NCI-H187 (cell line): ENCODE data around the gene GOLM1.
"Not testable (repeated sequence)": the region's sequence is repeated elsewhere in the genome, so short reads cannot be mapped to it uniquely, and the experiment has no call there.

ENCODE experiments used
- DNase-seq, 2 experiments: peaks; one replicate each; lab custom pipeline; 2025; lab: John Stamatoyannopoulos, UW

The GOLM1 gene, protein sequence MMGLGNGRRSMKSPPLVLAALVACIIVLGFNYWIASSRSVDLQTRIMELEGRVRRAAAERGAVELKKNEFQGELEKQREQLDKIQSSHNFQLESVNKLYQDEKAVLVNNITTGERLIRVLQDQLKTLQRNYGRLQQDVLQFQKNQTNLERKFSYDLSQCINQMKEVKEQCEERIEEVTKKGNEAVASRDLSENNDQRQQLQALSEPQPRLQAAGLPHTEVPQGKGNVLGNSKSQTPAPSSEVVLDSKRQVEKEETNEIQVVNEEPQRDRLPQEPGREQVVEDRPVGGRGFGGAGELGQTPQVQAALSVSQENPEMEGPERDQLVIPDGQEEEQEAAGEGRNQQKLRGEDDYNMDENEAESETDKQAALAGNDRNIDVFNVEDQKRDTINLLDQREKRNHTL

DNA sequence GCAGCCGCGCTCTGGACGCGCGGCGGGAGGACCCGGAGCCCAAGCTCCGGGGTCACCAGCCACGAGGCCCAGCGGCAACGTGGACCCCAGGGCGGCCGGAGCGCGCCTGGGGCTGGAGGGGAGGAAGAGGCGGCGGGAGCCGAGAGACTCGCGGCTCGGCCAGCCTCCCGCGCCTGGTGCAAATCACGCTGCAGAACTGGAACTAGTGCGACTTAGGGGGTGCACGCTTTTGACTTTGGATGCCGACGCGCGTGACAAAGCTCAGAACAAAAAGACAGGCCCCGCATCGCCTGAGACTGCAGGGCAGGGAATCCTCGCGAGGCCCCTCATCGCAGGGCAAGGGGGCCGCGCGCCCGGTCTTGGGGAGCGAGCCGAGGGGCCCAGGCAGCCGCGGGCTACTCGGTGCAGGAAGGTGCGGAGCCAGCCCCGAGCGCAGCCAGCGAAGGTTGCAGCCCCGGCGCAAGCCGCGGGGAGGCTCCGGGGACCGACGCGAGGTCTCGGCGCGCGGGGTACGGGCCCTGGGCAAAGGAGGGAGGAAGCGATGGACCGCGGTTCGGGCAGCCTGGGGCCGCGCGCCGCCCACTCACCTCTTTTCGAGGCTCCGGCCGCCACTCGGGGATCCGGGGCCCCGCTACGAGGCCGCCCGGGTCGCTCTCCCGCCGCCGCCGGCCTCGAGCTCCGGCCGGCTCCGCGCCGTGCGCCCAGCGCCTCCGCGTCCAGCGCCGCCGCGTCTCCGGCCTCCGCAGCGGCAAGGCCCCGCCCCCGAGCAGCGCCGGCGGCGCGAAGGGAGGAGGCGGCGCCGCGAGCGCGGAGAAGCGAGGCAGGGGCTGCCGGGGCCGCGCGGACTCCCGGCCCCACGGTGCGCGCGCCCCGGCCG, at the start of gene GOLM1:
TSS of gene GOLM1 (minus strand) at position 735 of the 877 bp plus-strand sequence. CDS start 20,238 bp downstream, outside the sequence.
- peak in 1 of 2 experiments; percentile 21 for DNase-seq

DNA sequence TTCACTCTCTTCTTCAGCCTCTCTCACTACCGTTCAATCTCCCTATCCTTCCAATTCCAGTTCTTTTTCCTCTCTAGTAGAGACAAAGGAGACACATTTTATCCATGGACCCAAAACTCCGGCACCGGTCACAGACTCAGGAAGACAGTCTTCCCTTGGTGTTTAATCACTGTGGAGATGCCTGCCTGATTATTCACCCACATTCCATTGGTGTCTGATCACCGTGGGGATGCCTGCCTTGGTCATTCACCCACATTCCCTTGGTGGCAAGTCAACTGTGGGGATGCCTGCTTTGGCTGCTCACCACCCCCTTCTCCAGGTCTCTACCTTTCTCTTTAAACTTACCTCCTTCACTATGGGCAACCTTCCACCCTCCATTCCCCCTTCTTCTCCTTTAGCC, 47.3 kb upstream of the GOLM1 start:
- DNase-seq: not testable (repeated sequence)

DNA sequence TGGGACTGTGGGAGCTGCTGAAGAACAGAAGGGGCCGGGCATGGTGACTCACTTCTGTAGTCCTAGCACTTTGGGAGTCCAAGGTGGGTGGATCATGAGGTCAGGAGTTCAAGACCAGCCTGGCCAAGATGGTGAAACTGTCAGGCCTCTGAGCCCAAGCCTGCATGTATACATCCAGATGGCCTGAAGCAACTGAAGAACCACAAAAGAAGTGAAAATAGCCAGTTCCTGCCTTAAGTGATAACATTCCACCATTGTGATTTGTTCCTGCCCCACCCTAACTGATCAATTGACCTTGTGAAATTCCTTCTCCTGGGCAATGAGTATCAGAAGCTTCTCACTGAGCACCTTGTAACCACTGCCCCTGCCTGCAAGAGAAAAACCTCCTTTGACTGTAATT, 46.6 kb upstream of the GOLM1 start:
- not testable (repeated sequence) for DNase-seq

DNA sequence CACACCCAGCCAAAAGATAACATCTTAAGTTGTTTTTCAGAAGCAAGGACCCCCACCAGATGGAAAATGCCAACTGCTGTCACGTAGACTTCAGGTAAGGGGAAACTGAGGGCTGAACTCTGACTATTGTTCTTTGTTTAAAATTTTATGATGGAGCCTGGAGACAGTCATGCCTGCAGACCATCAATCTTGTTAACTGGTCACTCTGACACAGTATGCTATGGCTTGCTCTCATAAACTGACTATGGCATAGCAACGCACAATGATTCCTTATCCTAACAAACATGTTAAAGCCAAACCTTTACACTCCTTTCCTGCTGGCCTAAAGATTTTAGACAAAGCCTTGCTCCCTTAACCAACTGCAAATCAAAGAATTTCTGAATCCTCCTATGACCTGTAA, 43.6 kb upstream of the GOLM1 start:
- DNase-seq: no peak

DNA sequence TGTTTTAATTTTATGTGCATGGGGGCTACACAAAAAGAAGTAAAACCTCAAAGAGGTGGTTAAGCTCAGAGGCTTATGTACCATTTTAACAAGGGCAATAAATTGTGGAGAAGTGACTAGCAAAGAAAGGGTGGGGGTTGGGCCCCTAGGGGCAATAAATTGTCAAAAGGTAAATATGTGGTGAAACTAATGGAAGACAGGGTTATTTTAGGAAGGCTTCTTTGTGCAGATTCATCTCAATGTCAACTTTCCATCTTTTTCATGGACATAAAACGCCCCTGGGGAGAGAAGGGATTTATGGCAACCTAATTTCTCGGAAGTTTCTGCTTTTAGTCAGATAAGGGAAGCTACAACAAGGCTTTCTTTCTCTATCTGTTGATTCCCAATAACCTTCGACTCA, 42.5 kb upstream of the GOLM1 start:
- DNase-seq: peak; percentile 56 to 74

DNA sequence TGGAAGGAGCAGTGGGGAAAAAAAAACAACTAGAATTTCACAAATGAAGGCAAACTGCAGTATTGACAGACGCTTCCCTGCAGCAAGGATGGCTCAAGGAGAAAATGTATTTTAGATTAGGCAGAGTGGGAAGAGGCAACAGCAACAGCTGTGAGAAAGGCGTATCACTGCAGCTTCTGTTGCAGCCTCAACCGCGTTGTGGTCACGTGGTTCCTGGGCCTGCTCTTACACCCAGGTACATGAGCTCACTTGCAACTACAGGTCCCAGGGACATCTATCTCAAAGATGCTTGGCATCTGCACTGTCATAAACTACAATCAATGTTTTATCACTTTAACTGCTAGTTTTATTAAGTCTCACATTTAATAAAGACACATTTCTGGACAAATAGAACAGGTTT, 36.0 kb upstream of the GOLM1 start:
- DNase-seq: peak; percentile 4

DNA sequence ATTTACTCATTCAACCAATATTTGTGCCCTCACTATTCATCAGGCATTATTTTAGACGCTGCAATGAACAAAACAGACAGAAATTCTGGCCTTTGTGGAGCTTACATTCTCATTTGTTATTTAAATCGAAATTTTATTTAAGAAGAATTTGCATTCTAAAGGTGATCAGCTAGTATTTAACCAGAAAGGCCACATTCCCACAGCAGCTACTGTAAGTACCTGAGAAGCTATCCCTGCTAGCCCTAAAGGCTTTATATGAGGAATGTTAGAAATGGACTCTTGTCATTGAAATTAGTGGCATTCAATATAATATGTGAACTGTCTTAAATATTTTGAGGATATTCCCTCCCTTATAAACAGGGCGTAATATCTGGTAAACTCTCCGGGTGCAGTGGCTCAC, 35.0 kb upstream of the GOLM1 start:
- DNase-seq: no peak

DNA sequence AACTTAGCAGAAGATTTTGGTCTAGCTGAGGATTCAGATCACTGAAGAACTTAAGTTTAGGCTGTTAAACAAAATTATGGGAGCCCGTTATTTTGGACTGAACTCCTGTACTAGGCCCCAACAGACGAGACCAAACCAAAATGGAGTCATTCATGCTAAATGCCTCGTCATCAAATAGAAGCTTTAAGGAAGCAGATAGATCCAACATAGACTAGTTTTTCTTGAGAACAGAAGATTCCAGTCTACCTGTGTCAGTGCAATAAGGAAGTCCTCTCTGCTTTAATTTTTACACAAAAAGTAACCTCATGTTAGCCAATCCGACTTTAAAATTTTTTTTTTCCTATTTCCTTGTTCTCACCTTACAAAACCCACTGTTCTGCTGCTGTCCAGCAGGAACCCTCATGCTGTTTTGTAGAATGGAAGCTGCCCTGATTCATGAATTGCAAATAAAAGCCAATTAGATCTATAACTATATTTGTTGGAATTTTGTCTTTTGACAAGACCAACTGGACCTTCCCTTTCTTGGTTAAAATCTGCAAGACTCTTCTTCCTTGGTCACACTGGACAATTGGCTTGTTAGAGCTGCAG, 29.0 kb upstream of the GOLM1 start:
- no peak for DNase-seq

DNA sequence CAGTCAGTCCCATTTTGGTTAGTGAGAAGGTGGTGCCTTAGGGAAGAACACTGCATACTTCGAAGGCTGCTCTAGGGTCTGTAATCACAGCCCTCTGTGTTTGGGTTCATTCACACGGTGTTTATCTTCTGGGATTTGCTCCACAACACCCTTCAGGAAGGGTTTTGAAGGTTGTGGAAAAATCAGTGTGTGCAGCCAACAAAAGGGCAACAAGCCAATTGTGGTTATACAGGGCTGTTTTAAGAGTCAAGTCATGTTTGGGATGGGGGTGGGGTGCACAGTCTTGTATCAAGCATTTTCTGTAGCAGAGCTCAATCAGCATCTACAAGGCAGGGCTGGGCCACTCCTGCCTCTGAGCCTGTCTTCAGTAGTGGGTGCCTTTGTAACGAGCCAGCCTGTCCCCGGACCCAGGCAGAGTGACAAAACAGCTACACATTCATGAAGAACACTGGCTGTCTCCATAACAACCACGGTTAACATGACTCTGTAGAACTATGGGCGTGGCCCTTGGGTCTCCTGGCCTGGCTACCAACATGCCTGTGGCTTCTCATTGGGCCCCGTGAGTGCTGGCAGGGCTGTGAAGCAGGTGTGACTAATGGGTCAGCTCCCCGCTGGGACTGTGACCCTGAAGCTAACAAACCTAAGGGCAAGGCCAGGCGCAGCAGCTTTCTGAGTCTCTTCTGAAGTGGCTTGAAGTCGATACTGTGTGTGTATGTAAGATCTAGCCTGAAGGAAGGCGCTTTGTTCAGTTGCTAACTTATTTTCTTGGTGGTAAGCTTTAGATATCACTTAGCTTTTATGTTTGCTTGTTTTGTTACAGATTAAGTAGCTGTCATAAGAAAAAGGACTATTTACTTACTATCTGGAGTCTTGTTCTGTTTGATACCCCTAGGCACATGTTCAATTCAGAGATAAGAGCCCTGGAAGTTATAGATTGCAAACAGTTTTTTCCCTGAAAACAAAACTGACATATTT, 27.9 kb upstream of the GOLM1 start:
- DNase-seq: peak; percentile 66 to 74

DNA sequence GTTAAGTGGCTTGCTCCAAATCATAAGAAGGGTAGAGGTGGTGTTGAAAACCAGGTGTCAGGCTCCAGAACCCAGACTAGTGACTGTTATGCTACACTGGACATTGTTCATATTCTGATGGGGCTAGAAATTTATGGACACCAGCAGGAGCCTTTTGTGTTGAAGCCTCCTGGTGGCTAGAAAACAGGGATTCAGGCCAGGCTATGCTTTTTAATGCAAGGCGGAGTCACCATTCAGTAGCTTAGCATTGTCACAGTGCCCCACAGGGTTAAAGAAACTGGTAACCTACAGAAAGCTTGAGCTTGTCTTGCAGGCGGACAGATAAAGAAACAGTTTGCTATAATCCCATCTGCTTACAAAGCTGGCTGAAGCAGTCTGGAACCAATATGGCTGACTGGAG, 23.0 kb upstream of the GOLM1 start:
- DNase-seq: no peak

DNA sequence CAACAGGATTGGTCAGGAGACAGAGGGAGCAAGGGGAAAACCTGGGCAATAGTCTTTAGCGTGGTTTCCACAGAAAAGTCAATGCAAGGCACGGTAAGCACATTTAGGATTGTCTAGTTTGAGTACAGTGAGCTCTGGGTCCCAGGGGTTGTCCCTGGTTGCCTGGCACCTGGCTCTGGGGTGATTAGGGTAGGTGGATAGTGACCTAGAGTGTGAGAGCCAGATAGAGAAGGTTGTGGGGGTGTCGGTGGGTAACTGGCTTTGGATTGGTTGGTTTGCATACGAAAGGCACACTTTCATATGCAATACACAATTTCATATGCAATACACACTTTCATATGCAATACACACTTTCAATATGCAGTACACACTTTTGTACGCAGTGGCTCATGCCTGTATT, 20.1 kb upstream of the GOLM1 start:
- no peak for DNase-seq

DNA sequence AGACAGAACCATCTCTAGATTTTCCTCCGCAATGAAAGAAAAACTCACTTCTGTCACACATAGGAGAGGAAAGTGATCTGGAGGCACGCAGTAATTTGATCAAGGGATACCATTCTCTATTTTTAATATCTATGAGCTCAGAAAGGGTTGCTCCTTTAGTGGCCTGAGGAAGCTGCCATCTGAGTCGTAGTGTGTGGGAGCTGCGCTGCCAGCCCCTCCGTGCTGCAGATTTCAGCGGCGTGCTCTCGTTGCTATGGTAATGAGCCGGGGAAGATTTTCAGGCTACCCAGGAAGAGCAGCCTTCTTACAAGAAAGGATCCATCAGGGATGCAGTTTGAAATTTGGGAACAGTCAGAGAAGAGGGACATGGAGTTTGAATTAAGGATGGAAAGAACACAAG, 17.1 kb upstream of the GOLM1 start:
- no peak for DNase-seq

DNA sequence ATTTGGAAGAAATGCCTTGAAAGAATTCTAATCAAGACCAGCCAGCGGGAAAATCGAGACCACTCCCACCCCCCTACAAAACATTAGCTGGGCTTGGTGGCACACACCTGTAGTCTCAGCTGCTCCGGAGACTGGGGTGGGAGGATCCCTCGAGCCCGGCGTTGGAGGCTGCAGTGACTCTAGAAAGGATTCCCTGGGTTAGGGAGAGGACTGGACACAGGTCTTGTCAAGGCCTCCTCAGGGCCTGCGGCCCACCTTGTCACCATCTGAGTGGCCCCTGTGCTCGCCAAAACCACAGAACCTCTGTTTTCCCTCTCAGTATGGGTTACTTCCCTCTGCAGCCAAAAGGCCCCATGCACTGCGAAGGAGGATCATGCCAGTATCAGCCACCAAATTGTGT, 16.5 kb upstream of the GOLM1 start:
- no peak for DNase-seq

DNA sequence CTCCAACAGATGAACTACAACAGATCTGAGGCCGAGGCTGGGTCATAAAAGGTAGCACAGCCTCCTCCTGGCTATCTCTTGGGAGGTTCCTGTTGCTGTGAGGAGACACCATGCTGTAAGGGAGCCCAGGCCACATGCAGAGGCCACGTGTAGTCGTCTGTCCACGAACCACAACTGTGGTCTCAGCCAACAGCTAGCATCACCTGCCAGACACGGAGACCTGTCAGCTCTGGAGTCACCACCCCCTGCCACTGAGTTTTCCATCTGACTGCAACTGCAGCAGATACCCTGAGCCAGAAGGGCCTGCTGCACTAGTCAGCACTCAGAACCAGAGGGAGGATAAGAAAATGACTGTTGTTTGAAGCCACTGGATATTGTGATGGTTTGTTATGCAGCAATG, 12.7 kb upstream of the GOLM1 start:
- DNase-seq: no peak

DNA sequence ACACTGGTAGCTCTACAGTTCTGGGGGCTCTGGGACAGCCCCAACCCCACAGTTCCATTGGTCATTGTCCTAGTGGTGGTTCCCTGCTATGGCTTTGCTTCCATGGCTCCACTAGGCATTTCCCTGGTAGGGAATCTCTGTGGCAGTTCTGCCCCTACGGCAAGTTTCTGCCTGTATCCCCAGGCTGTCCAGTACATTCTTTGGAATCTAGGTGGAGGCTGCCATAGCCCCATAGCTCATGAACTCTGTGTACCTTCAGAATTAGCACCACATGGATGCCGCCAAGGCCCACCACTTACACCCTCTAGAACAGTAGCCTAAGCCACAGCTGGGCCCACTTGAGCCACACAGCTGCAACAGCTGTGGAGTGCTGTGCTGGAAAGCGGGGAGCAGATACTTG, 3.3 kb upstream of the GOLM1 start:
- no peak for DNase-seq

DNA sequence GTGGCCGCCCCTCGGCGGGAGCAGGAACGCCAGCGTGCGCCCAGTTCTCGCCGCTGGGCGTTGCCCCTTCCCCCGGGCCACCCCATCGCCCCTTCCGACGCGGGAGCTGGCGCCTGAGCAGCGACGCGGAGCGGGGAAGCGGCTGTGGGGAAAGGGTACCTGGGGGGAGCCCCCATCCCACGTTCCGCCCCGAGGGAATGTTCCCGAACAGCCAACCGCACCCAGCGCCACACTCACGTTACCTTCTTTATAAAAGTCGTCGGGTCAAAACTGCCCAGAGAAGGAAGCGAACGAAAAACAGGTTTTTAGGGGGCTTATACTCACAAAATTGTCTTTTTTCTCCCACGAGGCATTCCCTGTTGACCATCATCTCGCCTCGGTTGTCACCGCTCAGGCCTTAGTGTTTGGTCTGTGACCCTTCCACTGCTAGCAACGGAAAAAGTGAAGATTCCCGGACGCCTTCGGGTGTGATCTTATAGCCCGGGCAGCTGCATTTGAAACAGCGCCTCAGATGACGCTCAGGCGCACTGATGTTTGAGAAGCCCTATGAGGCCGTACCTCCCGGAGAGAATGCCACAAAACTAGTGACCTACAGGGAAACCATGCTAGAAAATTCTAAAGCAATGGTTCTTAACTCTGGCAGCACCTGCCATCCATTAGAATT, 475 bp upstream of the GOLM1 start:
- no peak for DNase-seq

DNA sequence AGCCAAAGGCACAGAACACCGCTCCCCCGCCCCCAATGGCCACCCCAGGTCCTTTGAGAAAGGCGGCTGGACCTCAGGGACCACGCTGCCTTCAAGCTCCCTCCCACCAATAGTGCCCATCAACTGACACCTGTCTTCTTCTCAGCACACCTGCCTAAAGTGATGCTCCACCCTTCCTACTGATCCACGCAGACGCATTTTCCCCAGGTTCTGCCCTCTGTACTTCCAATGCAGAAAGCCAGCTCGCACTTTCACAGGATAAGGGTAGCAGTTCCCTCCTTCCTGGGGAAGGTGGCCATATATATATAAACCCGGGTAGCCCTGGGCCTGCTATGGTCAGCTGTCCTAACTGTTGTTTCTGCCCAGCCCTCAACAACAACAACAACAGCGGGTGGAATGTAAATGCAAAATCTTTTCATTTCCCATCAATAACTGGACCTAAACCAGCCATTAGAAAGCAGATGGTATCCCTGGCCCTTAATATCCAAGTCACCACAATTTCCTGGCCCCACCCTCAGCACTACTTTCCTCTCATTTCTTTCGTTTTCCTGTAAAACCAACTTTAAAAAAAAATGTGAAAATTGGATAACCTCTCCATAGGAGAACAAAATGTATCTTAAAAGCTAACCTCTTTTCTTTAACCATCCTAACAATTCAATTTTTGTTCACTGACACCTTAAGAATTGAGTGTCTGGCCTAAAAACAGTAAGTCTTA, 1.7 kb downstream of the GOLM1 start:
- DNase-seq: no peak

DNA sequence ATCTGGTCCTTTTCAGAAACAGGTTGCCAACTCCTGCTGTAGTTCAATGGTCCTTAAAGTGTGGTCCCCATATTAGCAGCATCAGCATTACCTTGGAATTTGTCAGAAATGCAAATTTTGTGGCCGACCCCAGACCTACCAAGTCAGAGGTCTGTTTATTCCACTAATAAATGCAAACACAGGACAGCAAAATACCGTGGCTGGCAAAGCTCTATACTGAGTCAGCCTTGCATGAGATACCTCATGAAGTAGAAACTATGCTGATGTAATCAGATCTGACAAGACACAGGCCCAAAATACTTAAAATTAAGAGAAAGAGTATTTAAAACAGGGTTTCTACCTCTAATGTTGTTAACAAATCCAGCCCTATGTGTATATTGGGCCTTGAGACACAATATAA, 3.0 kb downstream of the GOLM1 start:
- no peak for DNase-seq

DNA sequence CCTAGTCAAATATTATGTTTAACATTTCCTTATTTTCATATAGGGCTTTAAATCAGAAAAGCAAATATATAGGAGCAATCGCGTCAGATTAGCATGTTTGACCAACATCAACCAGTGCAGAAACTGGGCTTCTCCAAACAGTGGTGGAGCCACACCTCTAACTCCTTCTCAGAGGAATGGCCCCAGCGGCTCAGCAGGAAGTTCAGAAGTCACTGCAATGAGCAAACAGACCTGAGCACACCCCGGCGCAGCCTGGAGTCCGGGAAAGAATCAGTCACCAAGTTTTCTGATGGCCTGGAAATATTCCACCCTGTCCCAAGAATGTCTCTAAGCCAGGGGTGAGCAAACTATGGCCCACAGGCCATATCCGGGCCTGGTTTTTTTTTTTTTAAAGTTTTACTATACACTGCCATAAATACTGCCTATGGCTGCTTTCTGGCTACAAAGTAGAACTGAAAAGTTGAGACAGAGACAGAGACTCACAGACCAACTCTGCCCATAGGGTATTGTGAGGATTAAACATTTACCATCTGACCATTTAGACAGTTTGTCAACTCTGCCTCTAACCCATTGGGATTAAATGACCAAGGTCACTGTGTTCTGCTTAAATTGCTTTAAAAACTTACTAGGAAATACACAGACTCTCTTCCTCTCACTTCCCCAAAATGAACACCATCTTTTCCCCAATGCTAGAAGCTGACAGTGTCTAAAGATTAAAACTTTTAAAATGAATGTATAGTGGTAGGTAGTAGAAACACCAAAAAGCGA, 5.4 kb downstream of the GOLM1 start:
- no peak for DNase-seq

DNA sequence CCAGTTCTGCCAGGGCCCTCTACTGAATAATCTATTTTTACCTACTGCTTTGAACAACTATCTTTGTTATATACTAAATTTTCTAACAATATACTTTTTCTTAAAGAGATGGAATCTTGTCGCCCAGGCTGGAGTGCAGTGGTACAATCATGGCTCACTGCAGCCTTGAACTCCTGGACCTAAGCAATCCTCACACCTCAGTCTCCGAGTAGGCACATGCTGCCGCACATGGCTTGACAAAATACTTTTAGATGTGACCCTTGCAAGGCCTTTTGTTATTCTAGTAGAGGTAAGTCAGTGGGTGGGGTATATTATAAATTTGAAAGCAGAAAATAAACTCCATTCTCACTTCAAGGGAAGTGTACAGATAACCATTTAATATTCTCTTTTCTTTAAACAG, 7.9 kb downstream of the GOLM1 start:
- no peak for DNase-seq
